ENCODE results near the gene POLR2B.

DNA sequence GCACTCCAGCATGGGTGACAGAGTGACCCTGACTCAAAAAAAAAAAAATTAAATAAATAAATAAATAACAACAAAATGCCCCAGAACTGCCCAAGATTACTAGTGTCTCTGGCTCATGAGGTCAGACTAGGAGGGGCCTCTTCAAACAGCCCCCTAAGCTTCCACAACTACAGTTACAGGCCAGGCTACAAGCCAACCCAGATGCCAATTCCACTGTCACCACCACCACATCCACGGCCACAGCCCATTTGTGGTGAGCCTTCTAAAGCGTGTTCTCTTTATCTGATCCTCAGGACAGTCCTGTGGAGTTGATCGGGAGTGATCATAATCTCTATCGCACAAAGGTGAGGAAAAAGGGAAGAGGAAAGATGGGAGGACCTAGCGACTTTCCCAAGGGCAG is 94.9 kb downstream of the POLR2B start:
- TF ChIP-seq ZNF571 (tag by site-specific recombination; IDR thresholded peaks at IDR 0.05) = no peak
- no peak for TF ChIP-seq ZNF274 (IDR thresholded peaks at IDR 0.05; ENCODE audit: low read length)
- no peak for TF ChIP-seq ZNF274 (tag by site-specific recombination; IDR thresholded peaks at IDR 0.05; ENCODE audit: borderline replicate concordance)
- TF ChIP-seq, protein P1, sequence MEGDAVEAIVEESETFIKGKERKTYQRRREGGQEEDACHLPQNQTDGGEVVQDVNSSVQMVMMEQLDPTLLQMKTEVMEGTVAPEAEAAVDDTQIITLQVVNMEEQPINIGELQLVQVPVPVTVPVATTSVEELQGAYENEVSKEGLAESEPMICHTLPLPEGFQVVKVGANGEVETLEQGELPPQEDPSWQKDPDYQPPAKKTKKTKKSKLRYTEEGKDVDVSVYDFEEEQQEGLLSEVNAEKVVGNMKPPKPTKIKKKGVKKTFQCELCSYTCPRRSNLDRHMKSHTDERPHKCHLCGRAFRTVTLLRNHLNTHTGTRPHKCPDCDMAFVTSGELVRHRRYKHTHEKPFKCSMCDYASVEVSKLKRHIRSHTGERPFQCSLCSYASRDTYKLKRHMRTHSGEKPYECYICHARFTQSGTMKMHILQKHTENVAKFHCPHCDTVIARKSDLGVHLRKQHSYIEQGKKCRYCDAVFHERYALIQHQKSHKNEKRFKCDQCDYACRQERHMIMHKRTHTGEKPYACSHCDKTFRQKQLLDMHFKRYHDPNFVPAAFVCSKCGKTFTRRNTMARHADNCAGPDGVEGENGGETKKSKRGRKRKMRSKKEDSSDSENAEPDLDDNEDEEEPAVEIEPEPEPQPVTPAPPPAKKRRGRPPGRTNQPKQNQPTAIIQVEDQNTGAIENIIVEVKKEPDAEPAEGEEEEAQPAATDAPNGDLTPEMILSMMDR (tag by site-specific recombination; IDR thresholded peaks at IDR 0.05) = no peak
- no peak for TF ChIP-seq YY1 (tag by site-specific recombination; IDR thresholded peaks at IDR 0.05)
- TF ChIP-seq, protein P2, sequence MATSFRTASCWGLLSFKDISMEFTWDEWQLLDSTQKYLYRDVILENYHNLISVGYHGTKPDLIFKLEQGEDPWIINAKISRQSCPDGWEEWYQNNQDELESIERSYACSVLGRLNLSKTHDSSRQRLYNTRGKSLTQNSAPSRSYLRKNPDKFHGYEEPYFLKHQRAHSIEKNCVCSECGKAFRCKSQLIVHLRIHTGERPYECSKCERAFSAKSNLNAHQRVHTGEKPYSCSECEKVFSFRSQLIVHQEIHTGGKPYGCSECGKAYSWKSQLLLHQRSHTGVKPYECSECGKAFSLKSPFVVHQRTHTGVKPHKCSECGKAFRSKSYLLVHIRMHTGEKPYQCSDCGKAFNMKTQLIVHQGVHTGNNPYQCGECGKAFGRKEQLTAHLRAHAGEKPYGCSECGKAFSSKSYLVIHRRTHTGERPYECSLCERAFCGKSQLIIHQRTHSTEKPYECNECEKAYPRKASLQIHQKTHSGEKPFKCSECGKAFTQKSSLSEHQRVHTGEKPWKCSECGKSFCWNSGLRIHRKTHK (tag by site-specific recombination; IDR thresholded peaks at IDR 0.05) = no peak
- TF ChIP-seq ZNF776 (tag by site-specific recombination; IDR thresholded peaks at IDR 0.05; ENCODE audit: borderline replicate concordance) = no peak
